ENCODE data around the gene CDC42EP4. TPM values are rescaled to one million over a fixed set of nuclear protein-coding genes. Genes with fewer than 3 reads are reported as not detected.

Gene CDC42EP4
- total RNA-seq, 1 donor from 2014 or later = 41.9 TPM

GRCh38 chr17:73261952-73262675 lies 49.7 kb downstream of the CDC42EP4 start:
- no peak overlapping the region for H3K4me3 ChIP-seq (ENCODE audit: low read depth, low read length)
- no peak for DNase-seq (ENCODE audit: low read depth)
- no peaks in the 10 kb centered on the region for H3K36me3 ChIP-seq (ENCODE audit: control insufficient read depth, insufficient read depth, low read length)
- H3K27me3 ChIP-seq (ENCODE audit: control insufficient read depth, insufficient read depth, low read length) = no peaks in the 10 kb centered on the region
- TF ChIP-seq CTCF (IDR thresholded peaks at IDR 0.05; ENCODE audit: insufficient read depth, low read length, poor library complexity, severe bottlenecking) = no peak

GRCh38 chr17:73261617-73261951 lies 50.2 kb downstream of the CDC42EP4 start, which contains the start of gene CPSF4L:
Gene CPSF4L (minus strand): TSS chr17:73261880. CDS start chr17:73261818, 62 bp downstream.
- H3K27me3 ChIP-seq (ENCODE audit: control insufficient read depth, insufficient read depth, low read length) = no peaks in the 10 kb centered on the region

GRCh38 chr17:73257516-73257915 lies 54.3 kb downstream of the CDC42EP4 start:
- DNase-seq (ENCODE audit: low read depth) = no peak
- no peak for TF ChIP-seq CTCF (IDR thresholded peaks at IDR 0.05; ENCODE audit: insufficient read depth, low read length, poor library complexity, severe bottlenecking)

More at GRCh38 chr17:73261617-73261951, 50.2 kb downstream of the CDC42EP4 start, which contains the start of gene CPSF4L:
- no peak for TF ChIP-seq CTCF (IDR thresholded peaks at IDR 0.05; ENCODE audit: insufficient read depth, low read length, poor library complexity, severe bottlenecking)
- H3K36me3 ChIP-seq (ENCODE audit: control insufficient read depth, insufficient read depth, low read length) = no peaks in the 10 kb centered on the region
- no peak within 1 kb of the TSS for H3K4me3 ChIP-seq (ENCODE audit: low read depth, low read length)
- no peak for DNase-seq (ENCODE audit: low read depth)

GRCh38 chr17:73256220-73256619 lies 55.6 kb downstream of the CDC42EP4 start:
- H3K27me3 ChIP-seq (ENCODE audit: control insufficient read depth, insufficient read depth, low read length) = no peaks in the 10 kb centered on the region
- no peak for DNase-seq (ENCODE audit: low read depth)
- no peak overlapping the region for H3K4me3 ChIP-seq (ENCODE audit: low read depth, low read length)
- H3K36me3 ChIP-seq (ENCODE audit: control insufficient read depth, insufficient read depth, low read length) = no peaks in the 10 kb centered on the region
- no peak for TF ChIP-seq CTCF (IDR thresholded peaks at IDR 0.05; ENCODE audit: insufficient read depth, low read length, poor library complexity, severe bottlenecking)

More at GRCh38 chr17:73257516-73257915, 54.3 kb downstream of the CDC42EP4 start:
- no peak overlapping the region for H3K4me3 ChIP-seq (ENCODE audit: low read depth, low read length)
- H3K36me3 ChIP-seq (ENCODE audit: control insufficient read depth, insufficient read depth, low read length) = no peaks in the 10 kb centered on the region
- no peaks in the 10 kb centered on the region for H3K27me3 ChIP-seq (ENCODE audit: control insufficient read depth, insufficient read depth, low read length)

GRCh38 chr17:73255671-73256181 lies 56.1 kb downstream of the CDC42EP4 start:
- TF ChIP-seq CTCF (IDR thresholded peaks at IDR 0.05; ENCODE audit: insufficient read depth, low read length, poor library complexity, severe bottlenecking) = peak; percentile 99
- no peak for DNase-seq (ENCODE audit: low read depth)
- H3K27me3 ChIP-seq (ENCODE audit: control insufficient read depth, insufficient read depth, low read length) = no peaks in the 10 kb centered on the region
- H3K36me3 ChIP-seq (ENCODE audit: control insufficient read depth, insufficient read depth, low read length) = no peaks in the 10 kb centered on the region
- H3K4me3 ChIP-seq (ENCODE audit: low read depth, low read length) = no peak overlapping the region
